ENCODE results near the gene ARL4A. TPM values are rescaled to one million over a fixed set of nuclear protein-coding genes. Genes with fewer than 3 reads are reported as not detected.
"Not testable (repeated sequence)": the region's sequence is repeated elsewhere in the genome, so short reads cannot be mapped to it uniquely, and the experiment has no call there.

The ARL4A gene
- polyA plus RNA-seq, 1 donor from 2014 or later = 114 TPM

GRCh38 chr7:12649348-12649747 is 38.1 kb upstream of the ARL4A start:
- no peaks in the 10 kb centered on the region for H3K36me3 Mint-ChIP-seq
- peaks cover 0 to 4% (median 1%) of the 10 kb centered on the region in 3 donors for H3K4me1 Mint-ChIP-seq
- H3K27me3 Mint-ChIP-seq = no peaks in the 10 kb centered on the region
- H3K9me3 Mint-ChIP-seq = peaks cover 0 to 2% (median 0%) of the 10 kb centered on the region in 3 donors
- no peak overlapping the region for H3K4me3 Mint-ChIP-seq
- H3K27ac Mint-ChIP-seq = peak overlapping the region in 1 of 3 donors; percentile 82

- H3K27me3 Mint-ChIP-seq = no peaks in the 10 kb centered on the region
- peaks cover 0 to 4% (median 1%) of the 10 kb centered on the region in 3 donors for H3K4me1 Mint-ChIP-seq
- no peaks in the 10 kb centered on the region for H3K36me3 Mint-ChIP-seq
- no peak overlapping the region for H3K27ac Mint-ChIP-seq
- peaks cover 0 to 2% (median 0%) of the 10 kb centered on the region in 3 donors for H3K9me3 Mint-ChIP-seq
- no peak overlapping the region for H3K4me3 Mint-ChIP-seq
These were observed 37.4 kb upstream of the ARL4A start for GRCh38 chr7:12650080-12650479.

GRCh38 chr7:12653110-12653509 is 34.3 kb upstream of the ARL4A start:
- peaks cover 0 to 2% (median 0%) of the 10 kb centered on the region in 3 donors for H3K9me3 Mint-ChIP-seq
- no peaks in the 10 kb centered on the region for H3K36me3 Mint-ChIP-seq
- H3K27ac Mint-ChIP-seq = no peak overlapping the region
- H3K4me1 Mint-ChIP-seq = peaks cover 0 to 1% (median 0%) of the 10 kb centered on the region in 3 donors
- no peaks in the 10 kb centered on the region for H3K27me3 Mint-ChIP-seq
- H3K4me3 Mint-ChIP-seq = no peak overlapping the region

DNA sequence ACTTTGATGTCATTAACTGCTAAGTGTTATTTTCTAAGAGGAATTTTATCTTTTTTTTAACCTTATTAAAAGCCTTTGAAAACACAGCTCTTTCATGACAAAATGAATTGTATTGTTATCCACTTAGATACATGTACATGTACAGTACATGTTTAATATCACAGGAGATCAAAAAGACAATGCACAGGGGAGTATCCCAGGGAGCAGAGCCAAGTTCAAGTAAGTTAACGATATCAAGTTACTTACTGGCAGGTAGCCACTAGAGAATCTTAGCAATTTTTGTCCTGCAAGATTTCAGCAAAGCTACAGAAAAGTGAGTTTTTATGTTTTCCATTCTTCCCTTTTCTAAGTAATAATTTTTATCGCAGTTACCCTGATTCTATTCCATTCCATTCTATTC is 33.9 kb upstream of the ARL4A start:
- Mint-ChIP-seq H3K36me3 (no peaks in the 10 kb centered on the region), H3K4me3 (no peak overlapping the region)

DNA sequence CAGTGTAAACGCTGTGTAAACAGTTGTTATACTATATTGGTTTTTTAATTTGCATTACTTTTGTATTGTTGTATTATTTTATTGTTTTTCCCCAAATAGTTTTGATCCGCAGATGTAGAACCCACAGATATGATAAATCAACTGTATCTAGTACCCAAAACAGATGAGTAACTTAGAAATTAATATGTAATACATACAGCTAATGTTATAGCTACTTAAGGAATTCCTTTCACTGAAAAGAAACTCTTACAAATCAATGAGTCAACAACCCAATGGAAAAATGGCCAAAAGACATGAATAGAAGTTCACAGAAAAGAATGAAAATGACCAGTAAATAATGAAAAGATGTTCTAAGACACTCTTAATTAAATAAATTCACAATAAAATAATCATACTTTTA is 32.3 kb upstream of the ARL4A start:
- Mint-ChIP-seq H3K27ac (no peak overlapping the region), H3K4me3 (no peak overlapping the region), H3K27me3 (peaks cover 2% of the 10 kb centered on the region), H3K4me1 (peaks cover 0 to 1% (median 0%) of the 10 kb centered on the region in 3 donors), H3K9me3 (peaks cover 0 to 5% (median 0%) of the 10 kb centered on the region in 3 donors), H3K36me3 (no peaks in the 10 kb centered on the region)

More for the DNA sequence above, 33.9 kb upstream of the ARL4A start:
- H3K4me1 Mint-ChIP-seq = peaks cover 0 to 1% (median 0%) of the 10 kb centered on the region in 3 donors
- no peak overlapping the region for H3K27ac Mint-ChIP-seq
- peaks cover 0 to 2% (median 0%) of the 10 kb centered on the region in 3 donors for H3K9me3 Mint-ChIP-seq
- H3K27me3 Mint-ChIP-seq = no peaks in the 10 kb centered on the region

GRCh38 chr7:12660423-12660822 is 27.0 kb upstream of the ARL4A start:
- not testable (repeated sequence) for H3K4me3 Mint-ChIP-seq, H3K9me3 Mint-ChIP-seq, H3K36me3 Mint-ChIP-seq, H3K27ac Mint-ChIP-seq, H3K4me1 Mint-ChIP-seq, H3K27me3 Mint-ChIP-seq

- not testable (repeated sequence) for H3K9me3 Mint-ChIP-seq, H3K27me3 Mint-ChIP-seq, H3K27ac Mint-ChIP-seq, H3K36me3 Mint-ChIP-seq, H3K4me1 Mint-ChIP-seq, H3K4me3 Mint-ChIP-seq
These were observed 26.4 kb upstream of the ARL4A start for GRCh38 chr7:12660986-12661385.

- Mint-ChIP-seq H3K36me3 (no peaks in the 10 kb centered on the region), H3K4me1 (no peaks in the 10 kb centered on the region), H3K27ac (no peak overlapping the region), H3K9me3 (peaks cover 0 to 3% (median 0%) of the 10 kb centered on the region in 3 donors), H3K27me3 (peaks cover 4% of the 10 kb centered on the region), H3K4me3 (no peak overlapping the region)
These were observed 25.9 kb upstream of the ARL4A start for GRCh38 chr7:12661581-12661980.

DNA sequence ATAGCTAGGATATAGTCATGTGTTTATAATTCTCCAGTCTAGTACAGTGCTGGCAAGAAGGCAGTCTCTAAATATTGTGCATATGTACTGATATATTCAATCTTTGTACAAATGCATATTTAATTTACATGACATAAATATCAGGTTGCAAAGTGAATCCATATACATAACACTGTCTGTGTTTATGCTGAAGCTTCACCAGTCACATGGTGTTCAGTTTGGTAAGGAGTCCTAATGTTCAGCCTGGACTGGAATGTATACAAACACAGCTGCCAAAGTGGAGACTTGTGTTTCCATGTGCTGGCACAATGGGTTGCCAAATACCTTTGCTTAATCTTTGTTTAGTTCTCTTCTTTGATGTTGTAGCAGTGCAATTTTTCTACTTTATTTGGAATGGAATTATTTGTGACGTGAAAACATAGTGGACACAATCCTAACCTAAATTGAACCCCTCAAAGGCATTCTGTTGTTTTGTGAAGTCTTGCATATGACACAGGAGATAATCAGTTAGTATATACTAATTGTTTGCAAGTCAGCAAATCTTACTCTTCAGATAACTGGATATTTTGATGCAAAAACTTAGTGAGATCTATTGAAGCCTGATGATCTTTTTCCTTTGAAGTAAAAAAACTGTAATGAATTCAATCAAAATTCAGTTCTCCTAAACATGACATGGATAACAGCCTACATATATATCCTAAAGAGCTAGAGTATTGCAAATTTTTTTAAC is 17.3 kb upstream of the ARL4A start:
- H3K9me3 Mint-ChIP-seq = peaks cover 0 to under 1% (median 0%) of the 10 kb centered on the region in 3 donors
- no peaks in the 10 kb centered on the region for H3K27me3 Mint-ChIP-seq
- H3K36me3 Mint-ChIP-seq = no peaks in the 10 kb centered on the region
- H3K4me3 Mint-ChIP-seq = peak overlapping the region; percentile 43 to 90 (median 63)
- H3K4me1 Mint-ChIP-seq = peaks cover 16 to 44% (median 43%) of the 10 kb centered on the region in 3 donors
- peak overlapping the region in 2 of 3 donors; percentile 74 to 84 for H3K27ac Mint-ChIP-seq

- H3K4me1 Mint-ChIP-seq = peaks cover 16 to 46% (median 44%) of the 10 kb centered on the region in 3 donors
- H3K9me3 Mint-ChIP-seq = peaks cover 0 to 6% (median 3%) of the 10 kb centered on the region in 3 donors
- peak overlapping the region; percentile 43 to 90 (median 63) for H3K4me3 Mint-ChIP-seq
- H3K27me3 Mint-ChIP-seq = no peaks in the 10 kb centered on the region
- H3K27ac Mint-ChIP-seq = peak overlapping the region in 2 of 3 donors; percentile 74 to 84
- H3K36me3 Mint-ChIP-seq = no peaks in the 10 kb centered on the region
These were observed 16.5 kb upstream of the ARL4A start for GRCh38 chr7:12670743-12671520.

GRCh38 chr7:12673436-12673835 is 14.0 kb upstream of the ARL4A start:
- H3K9me3 Mint-ChIP-seq, H3K27ac Mint-ChIP-seq, H3K27me3 Mint-ChIP-seq, H3K4me3 Mint-ChIP-seq, H3K36me3 Mint-ChIP-seq: not testable (repeated sequence)
- H3K4me1 Mint-ChIP-seq = peaks cover 8 to 35% (median 33%) of the 10 kb centered on the region in 3 donors

DNA sequence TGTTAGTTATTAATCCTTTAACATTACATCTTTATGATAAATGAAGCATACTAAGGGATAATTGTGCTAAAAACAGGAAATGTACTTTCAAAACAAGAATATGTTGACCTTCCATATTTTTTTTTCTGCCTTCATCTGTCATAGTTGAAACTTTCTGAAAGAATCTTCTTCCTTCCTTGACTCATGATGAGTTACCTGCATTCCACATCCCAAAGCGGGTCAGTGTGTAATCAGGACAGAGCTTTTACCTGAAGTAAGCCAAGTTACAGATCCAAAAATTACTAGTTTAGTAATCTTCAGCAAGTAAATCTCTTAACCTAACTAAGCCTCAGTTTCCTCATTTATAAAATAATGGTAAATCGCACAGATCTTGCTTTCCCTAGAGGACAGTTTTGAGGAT is 13.4 kb upstream of the ARL4A start:
- Mint-ChIP-seq H3K9me3 (peaks cover 2 to 9% (median 3%) of the 10 kb centered on the region in 3 donors), H3K4me3 (no peak overlapping the region), H3K27ac (no peak overlapping the region), H3K4me1 (peaks cover 8 to 33% (median 31%) of the 10 kb centered on the region in 3 donors), H3K36me3 (no peaks in the 10 kb centered on the region), H3K27me3 (no peaks in the 10 kb centered on the region)

DNA sequence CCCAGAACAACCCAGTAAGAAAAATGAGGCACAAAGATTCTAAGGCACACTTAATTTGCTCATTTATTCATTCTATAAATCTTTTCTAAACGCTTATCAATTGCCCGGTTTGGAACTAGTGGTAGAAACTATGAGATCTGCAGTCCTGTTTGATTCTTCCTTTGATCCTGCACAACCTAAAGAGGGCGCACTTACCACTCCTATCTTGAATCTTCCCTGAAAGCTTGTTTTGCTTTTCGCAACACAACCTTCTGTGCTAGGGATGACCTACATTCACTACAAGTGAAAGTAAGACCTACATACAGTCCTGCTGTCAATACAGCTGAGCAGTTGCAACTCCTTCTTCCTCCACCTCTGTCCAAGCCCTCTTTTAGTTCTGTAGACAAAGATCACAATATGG is 12.6 kb upstream of the ARL4A start:
- no peaks in the 10 kb centered on the region for H3K27me3 Mint-ChIP-seq
- peak overlapping the region in 1 of 4 donors; percentile 10 for H3K4me3 Mint-ChIP-seq
- H3K36me3 Mint-ChIP-seq = no peaks in the 10 kb centered on the region
- peak overlapping the region in 1 of 3 donors; percentile 81 for H3K27ac Mint-ChIP-seq
- H3K4me1 Mint-ChIP-seq = peaks cover 8 to 33% (median 25%) of the 10 kb centered on the region in 3 donors
- H3K9me3 Mint-ChIP-seq = peaks cover 2 to 9% (median 3%) of the 10 kb centered on the region in 3 donors

DNA sequence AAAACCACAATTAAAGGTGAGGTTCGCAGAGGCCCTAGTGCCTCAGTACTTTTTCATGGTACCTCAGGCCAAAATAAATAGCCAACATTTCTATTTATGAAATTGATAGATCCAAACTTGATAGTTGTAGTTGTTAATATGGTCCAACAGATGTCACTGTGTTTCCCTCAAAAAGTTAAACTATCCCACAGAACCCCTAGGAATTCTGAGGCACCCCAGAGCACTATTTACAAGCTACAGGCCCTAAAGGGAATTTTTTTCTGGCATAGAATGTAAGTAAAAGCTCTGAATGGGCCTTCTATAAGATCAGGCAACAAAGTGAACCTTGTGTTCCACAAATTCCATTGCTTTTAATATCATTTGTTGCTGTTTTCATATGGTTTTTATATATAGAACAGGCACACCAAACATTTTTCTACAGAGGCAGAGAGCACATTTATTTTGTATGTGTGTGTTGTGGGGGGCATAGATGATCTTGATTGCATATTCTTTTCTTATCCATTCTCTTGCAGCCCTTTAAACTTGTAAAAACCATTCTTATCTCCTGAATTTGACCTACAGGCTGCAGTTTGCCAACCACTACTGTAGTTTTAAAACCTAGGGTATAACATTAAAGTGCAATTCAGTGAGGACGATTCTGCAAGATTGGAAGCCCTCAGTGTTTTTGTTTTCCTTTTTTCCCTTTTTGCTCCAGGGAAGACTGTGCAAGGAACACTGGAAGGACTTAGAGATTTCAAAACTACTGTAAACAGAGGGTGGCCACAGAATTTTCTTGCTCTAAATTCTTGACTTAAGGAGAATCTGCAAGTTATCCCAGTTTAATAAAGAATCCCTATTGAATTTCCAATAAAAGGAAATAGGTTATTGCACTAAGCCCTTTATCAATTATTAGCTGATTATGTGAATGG is 3.5 kb upstream of the ARL4A start:
- Mint-ChIP-seq H3K4me3 (peak overlapping the region in 2 of 4 donors; percentile 5 to 99), H3K27ac (peak overlapping the region; percentile 96 to 99 (median 98)), H3K4me1 (peaks cover 20 to 43% (median 30%) of the 10 kb centered on the region in 3 donors), H3K36me3 (peaks cover 5% of the 10 kb centered on the region), H3K9me3 (peaks cover 0 to 3% (median 0%) of the 10 kb centered on the region in 3 donors), H3K27me3 (peaks cover 3% of the 10 kb centered on the region)

Measured in IgD-negative memory B cell (primary cell).